DMS53 (cell line): ENCODE measurements around the gene NPLOC4.
A peak's percentile ranks its signal among the peaks of the same experiment; 100 is the strongest.

ENCODE experiments used
- DNase-seq: peaks from one replicate; lab custom pipeline; 2025; lab: John Stamatoyannopoulos, UW

NPLOC4 gene

DNA sequence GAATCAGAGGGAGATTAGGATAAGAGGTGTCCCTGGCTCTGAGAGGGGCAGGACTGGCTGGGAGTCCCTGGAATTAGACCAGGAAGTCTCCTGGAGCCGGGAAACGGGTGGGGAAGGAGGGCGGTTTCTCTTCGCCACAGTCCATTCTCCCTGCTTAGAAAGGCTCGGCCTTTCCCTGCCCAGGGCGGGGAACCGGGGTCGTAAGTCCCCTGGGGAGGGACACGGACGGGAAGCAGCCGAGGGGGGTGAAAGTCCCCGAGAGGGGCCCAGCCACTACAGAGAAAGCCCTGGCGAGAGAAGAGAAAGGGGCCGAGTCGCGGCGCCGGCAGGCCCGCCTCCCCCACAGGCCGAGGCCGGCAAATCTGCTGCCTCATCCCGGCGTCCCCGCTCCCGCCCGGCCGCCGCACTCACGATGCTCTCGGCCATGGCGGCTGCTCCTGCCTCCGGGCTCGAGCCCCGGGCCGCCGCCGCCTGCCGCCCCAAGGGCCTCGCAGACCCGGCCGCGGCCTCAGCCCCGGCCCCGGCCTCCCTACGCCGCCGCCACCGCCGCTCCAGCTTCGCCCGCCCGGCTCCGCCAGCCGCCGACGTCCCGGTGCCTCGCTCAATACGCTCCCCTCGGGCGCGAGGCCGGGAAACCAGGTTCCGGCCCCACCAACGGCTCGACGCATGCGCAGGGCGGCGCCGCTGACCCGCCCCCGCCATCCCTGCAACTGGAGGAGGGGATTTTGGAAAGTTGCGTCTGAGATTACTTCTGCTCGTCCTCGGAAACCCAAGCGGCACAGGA, at the start of gene NPLOC4, which contains the start of gene TSPAN10:
TSS of gene NPLOC4 (minus strand) at position 608 of the 784 bp plus-strand sequence. CDS start at position 426, 182 bp downstream.
TSS of gene TSPAN10 (plus strand) at position 692 of the 784 bp plus-strand sequence. CDS start 5,217 bp downstream, outside the sequence.
- DNase-seq: peak; percentile 90

DNA sequence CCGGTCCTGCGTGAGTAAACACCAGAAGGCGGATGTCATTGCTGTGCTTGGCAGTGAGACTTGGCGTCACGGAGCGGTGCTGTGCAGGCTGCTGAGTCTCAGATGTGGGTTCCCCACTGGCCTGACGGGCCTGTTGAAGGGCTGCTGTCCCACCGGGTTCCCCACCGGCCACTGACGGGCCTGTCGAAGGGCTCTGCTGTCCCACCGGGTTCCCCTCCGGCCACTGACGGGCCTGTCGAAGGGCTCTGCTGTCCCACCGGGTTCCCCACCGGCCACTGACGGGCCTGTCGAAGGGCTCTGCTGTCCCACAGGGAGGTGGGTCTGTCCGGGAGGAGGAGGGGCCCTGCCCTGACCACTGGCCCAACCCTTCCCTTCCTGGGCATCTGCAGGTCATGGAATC, 49.7 kb upstream of the NPLOC4 start:
- no peak for DNase-seq

DNA sequence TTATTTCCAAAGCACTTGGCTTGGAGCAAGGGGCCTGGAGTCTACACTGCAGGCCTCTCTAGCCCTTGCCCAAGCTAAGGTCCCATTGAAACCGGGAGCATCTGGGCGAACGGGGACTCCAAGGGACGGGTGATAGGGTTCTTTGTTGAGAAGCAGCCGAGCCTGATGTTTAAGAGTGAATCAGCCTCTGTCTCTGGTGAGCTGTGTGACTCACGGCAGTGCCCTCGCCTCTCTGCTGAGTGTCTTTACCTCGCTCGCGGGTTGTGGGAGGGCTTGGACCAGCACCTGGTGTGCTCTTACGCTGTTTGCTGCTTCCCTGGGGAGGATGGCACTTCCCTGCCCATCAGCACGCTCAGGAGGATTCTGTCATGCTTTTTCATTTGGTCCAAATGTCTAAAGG, 48.2 kb upstream of the NPLOC4 start:
- DNase-seq: peak; percentile 81

DNA sequence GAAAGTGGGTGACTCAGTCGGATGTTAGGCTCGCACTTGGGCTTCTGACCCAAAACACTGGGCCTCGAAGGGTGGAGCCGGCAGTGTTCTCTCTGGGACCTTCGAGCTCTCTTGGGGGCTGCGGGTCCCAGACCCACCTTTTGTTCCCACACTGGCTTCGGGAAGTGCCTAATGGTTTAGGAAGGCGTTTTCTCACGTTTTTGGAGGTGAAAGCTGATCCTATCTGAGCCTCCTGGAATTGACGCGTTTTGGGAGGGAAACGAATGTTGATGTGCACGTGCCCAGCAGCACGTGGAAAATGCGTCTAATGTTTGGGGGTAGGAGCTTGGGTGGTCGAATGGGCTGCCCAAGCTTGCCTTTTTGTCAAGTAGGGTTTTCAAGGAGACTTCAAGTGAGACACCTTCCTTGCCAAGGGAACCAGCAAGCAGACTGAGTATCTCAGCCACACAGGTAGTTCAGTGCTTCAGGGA, 47.6 kb upstream of the NPLOC4 start:
- no peak for DNase-seq

DNA sequence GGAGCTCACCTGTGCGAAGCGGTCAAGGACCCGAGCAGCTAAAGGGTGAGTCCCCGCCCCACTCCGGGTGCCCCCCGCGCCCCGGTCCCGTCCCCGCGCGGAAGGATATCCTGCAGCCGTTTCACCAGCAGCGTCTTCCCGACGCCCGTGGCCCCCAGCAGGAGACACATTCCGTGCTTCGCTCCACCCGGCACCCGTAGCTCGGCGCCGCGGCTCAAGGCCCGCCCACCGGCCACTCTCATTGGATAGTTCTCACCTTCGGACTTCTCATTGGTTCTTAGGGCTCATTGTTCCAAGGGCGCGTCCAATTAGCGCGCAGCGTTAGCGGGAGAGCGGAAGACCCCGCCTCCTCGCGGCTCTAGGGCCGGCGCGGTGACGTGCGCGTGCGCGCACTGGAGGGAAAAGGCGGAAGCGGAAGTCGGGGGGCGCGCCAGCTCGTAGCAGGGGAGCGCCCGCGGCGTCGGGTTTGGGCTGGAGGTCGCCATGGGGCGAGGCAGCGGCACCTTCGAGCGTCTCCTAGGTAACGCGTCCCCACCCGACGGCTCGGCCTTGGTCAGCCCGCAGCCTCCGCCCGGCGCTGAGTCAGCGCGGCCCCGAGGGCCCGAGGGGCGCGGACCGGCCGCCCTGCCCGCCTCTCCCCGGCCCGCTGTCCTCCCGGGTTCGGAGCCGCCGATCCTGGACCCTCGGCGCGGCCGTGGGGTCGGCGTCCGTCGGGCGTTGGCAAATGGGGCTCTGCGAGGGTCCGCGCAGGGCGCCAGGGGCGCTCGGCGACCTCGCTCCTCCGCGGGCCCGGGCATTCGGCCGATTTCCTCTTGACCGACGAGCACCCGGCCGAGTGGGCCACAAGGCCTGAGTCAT, 46.9 kb upstream of the NPLOC4 start, which contains the start of the genes ARL16 and HGS:
TSS of gene ARL16 (minus strand) at position 214 of the 858 bp plus-strand sequence. CDS start at position 170, 44 bp downstream.
TSS of gene HGS (plus strand) at position 428 of the 858 bp plus-strand sequence. CDS start at position 484, 56 bp downstream.
- peak; percentile 100 for DNase-seq

DNA sequence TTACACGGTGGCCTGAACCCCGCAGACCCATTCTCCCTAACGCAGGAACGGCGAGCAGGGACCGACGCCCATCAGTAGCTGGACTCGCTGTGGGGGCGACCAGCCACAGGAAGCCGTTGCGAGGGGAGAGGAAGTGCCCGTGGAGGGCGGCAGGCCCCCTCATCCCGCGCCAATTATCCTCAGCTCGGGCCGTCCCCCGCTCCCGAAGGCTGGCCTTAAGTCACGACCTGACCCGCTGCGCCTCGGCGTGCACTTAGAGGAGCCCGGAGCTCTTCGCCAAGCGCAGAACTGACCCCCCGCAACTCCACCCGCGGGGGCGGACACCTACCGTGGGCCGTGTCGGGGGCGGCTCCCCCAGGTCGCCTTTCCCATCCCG, 46.3 kb upstream of the NPLOC4 start:
- DNase-seq: no peak

DNA sequence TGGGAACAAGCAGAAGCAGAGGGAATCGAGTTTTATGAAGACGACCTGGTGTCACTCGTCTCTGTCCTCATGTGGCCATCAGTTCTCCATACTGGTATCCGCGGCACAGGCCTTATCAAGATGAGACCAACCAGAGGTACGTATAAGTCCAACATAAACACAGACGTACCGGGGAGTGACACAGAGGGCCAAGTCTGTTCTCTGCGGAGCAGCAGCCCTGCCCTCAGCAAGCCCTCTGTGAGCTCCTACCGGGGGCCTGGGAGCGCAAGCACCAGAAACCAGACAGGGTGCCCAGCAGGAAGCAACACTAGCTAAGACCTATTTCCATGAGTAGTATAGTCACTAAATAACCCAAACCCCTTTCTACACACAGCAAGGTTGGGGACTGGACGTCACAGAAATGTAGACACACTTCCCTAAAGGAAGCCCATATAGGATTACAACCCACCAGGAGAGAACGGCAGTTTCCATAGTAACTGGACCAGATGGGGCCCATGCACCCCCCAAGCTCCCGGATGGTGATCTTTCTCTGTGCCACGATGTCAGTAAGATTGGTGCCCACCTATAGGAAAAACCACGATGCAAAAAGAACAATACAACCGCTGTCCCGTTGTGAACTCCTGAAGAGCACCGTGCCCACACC, 45.8 kb upstream of the NPLOC4 start:
- peak; percentile 54 for DNase-seq

DNA sequence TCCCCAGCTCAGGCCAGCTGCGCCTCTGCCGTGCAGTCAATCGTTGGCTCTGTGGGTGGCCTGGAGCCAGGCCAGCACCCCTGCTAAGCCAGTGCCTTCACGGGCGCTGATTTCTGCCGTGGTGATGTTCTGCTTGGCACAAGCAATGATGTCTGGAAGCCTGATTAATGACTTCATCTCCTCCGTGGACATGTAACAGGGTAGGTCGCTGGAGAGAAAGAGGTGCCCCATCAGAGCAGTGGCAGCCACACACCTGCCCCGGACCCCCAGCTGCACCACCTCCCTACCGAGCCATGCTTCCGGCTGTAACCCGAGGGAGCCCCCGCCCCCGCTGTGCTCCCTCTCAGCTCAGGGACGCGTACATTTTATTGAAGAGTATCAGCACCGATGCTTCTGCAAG, 44.8 kb upstream of the NPLOC4 start:
- DNase-seq: no peak

DNA sequence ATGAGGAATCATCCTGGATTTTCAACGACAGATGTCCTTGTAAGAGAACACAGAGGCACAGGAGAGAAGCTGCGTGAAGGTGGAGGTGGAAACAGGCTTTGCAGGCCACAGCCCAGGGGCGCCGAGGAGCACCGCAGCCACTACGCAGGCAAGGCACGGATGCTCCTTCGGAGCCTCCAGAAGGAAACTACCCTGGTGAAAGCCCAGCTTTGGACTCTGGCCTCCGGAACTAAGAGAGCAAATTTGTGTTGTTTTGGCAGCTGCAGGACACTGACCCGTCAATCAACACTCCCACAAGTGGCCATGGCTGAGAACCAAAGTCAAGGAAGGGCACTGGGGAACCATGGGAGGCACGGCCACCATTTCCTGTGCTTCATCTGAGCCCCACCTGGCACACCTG, 43.2 kb upstream of the NPLOC4 start:
- DNase-seq: peak; percentile 67

DNA sequence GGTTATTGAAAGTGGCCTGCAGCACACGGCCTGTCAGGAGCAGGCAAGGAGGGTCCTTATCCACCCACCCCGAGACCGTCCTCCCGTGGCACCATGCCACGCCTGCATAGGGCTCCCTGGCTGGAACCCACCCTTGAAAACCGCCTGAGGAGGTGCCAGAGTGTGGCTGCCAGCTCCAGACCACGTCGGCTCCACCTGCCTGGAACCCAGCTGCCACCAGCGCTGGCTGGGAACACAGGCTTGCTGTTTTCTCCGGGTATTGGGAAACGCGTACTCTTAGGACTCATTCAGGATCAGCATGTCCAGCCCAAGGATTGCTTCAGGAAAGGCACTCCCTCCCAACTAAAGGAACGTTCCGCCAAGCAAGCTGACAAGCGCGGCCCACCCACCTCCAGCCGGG, 40.0 kb upstream of the NPLOC4 start:
- peak; percentile 40 for DNase-seq

DNA sequence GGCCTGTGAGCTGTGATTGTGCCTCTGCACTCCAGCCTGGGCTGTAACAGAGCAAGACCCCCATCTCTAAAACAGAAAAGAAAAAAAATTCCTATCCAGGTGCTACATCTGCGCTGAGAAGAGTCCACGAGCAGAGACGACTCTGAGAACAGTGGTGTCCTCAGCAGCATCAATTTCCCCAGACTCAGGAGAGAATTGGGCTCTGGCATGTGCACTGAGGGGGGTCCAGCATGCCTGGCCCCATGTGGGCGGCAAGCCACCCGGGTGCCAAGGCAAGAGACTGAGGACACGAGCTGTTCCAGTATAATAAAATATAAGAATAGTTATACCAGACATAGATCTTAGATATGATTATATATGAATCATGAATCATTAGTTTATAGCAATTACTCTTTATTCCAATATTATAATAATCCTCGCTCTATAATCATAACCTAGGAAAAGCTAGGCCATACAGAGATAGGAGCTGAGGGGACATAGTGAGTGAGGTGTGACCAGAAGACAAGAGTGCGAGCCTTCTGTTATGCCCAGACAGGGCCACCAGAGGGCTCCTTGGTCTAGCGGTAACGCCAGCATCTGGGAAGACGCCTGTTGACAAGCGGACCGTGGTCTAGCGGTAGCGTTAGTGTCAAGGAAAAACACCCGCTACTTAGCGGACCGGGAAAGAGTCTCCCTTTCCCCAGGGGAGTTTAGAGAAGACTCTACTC, 38.8 kb upstream of the NPLOC4 start:
- peak; percentile 66 for DNase-seq

DNA sequence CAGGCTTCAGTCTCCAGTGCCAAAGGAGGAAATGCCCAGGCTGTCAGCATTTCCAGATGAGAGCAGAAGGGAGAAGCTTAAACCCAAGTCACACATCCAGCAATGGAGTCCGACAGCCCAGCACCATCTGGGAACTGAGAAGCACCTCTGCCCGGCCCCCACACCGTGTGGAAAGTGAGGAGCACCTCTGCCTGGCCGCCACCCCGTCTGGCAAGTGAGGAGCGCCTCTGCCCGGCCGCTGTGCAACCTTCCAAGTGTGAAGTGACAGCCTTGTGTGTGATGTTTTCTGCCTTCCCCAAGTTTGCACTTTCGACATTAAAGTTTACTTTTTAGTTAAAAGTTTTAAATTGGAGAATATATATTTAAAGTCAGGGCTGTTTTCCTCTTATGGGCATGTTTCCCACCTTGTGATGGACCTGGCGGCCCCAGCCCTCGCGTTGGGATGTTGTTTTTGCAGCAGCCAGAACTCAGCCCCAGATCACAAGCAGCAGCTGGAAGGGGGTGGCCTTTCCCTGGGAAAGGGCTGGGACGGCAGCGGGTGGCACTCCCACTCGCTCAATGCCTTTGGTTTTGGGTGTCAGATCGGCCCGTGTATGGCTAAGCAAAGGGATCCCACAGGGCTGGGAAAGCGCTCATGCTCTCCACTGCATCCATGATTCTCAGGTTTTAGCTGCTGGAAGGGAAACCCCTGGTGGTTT, 36.8 kb upstream of the NPLOC4 start:
- no peak for DNase-seq

DNA sequence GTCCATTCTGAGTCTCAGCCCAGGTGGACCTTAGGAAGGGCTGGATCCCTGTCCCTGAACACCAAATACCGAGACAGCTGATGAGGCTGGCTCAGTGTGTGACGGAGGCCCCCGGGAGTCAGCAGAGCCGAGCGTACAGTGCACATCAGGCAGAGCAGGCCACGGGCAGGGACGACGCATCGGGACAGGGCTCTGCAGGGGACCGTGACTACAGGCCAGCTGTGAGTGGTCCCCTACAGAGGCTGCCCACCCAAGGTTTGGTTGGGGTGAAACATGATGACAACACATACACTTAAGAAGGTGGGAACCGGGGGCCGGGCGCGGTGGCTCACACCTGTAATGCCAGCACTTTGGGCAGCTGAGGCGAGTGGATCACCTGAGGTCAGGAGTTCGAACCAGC, 36.0 kb upstream of the NPLOC4 start:
- no peak for DNase-seq

DNA sequence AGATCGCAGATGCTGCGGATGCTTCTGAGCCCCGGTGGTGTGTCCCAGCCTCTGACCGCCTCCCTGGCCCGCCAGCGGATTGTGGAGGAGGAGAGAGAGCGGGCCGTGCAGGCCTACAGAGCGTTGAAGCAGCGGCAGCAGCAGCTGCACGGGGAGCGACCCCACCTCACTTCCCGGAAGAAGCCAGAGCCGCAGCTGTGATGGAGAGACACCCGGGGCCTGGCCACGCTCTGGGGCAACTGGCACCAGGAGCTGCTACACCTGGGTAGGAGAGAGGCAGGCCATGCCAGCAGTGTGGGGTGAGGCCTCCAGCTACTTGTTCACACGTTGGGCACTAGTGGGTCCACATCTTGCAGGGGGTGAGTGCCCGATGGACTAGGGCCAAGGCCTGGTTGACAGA, 35.6 kb upstream of the NPLOC4 start:
- no peak for DNase-seq

DNA sequence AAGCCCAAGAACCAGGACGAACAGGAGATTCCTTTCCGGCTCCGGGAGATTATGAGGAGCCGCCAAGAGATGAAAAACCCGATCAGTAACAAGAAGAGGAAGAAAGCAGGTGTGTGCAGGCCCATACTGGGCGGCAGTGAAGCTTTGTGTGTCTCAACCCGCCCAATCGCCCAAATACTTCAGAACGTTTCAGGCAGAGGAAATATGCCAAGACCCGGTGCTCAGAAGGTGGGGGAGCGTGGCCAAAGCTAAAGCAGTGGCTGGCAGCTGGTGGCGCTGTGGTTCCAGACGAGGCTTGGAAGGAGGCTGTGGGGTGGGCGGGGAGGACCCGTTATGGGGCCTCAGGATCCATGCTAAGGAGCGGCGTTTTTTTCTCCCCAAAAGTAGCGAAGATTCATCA, 30.8 kb upstream of the NPLOC4 start:
- DNase-seq: no peak

DNA sequence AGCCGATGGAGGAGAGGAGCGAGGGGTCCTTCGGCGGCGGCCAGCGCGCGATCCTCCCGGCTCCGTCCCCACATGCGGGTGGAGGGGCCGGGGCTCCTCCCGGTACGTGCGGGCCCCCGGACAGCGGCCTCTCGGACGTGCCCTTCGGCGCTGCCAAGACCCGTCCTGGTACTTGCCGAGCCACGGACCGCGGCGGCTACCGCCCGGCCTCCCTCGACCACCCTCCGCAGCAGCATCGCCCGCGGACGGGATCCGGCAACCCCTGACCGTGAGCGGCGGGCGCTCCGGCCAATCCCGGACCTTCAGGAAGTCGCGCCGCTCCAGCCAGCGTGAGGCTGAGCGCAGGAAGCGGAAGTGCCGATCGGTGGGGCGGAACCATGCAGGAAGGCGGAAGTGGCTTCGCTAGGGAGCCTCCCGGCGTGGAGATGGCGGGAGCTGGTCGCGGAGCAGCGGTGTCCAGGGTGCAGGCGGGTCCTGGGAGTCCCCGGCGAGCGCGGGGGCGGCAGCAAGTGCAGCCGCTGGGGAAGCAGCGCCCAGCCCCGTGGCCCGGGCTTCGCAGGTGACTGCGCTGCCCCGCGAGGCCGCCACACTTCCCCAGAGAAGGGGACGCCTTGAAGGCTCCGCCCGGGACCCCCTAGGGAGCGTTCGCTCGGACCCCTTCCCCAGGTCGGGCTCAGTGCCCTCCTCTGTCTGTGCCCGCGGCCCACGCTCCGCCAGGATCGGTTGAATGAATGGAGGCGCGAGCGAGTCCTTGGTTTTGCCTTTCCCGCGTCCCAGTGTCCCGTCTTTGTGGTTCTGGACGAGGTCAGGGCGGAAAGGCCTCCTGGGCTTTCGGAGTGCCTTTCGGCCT, 29.7 kb upstream of the NPLOC4 start, which contains the start of the genes CCDC137 and OXLD1:
TSS of gene CCDC137 (plus strand) at position 396 of the 850 bp plus-strand sequence. CDS start at position 426, 30 bp downstream.
TSS of gene OXLD1 (minus strand) at position 264 of the 850 bp plus-strand sequence. CDS start at position 236, 28 bp downstream.
- DNase-seq: peak; percentile 99

DNA sequence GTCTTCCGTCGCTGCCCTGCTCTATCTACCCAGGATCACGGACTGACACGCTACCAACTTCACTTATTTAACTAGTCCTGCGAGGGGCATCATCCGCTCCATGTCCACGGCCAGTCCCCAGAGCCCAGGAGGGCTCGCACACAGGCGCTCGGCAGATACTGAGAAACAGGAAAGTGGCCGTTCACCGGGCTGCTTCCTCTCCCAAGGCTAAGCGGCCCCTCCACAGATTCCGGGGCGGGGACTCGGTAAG, 29.1 kb upstream of the NPLOC4 start:
- DNase-seq: peak; percentile 75

DNA sequence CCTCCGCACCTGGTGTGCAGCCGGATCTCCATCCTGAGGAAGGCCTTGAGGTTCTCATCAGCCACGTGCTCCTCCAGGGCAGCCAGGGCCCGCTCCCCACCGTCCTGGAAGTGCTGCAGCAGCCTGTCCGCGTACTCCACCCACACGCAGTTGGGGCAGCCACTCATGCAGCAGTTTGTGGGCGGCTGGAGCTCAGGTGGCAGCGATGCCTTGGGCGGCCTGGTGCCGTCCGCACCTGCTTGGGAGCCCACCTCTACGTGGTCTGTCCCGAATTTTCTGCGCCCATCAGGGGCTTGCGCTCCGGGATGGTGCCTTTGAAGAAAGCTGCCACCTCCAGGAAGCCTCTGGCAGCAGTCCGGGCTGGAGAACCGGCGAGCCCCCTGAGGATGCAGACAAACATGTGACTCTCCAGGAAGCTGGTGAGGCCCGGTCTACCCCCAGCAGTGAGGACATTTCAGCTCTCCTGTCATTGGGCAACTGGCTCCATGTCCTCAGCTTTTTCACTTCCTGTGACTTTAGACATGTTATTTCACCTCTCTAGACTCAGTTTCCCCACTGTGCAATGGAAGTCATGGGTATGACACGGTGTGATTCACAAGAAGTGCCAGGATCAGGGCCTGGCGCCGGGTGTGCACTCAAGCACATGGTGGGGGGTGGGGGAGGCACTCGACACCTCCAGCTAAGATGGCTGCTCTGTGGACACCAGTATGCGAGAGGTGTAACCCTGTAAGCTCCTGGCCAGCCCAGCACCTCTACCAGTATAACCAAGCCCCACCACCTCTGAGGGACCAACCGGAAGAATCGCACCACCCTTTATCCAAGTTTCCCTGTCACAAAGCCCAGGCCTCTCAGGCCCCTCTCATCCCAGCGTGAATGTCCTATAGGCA, 28.5 kb upstream of the NPLOC4 start:
- peak; percentile 69 for DNase-seq

DNA sequence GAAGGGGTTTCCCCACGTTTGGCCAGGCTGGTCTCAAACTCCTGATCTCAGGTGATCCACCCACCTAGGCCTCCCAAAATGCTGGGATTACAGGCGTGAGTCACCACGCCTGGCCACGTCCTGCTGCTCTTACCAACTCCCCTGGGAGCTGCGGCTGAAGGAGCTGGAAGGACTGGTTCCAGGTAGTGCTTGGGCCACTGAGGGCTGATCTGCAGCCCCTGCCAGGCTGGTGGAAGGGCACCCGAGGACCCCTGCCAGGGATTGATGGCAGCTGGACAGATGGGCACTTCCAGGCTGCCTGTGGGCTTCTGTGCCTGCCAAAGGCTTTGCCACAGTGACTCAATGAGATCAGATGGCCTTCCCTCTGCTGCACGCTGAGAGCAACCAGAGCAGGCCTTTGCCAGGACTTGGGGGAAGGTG, 27.1 kb upstream of the NPLOC4 start:
- no peak for DNase-seq
